GM13976 (cell line): ENCODE data around the gene NCAN.

ENCODE experiments used
- DNase-seq: peaks from one replicate; pipeline ENCODE4 v3.0.0; 2012; ENCODE audit warnings: low spot score
- in situ Hi-C: fragments of 300-500 bp; cut with MboI; formaldehyde crosslinking; loops from one replicate; pipeline ENCODE4 v1.12.0; 2022; ENCODE audit warnings: low sequenced_read_pairs, mixed read lengths, inconsistent platforms; ENCODE audit not compliant: unreplicated experiment
- TF ChIP-seq, protein P1 (sequence below): IDR thresholded peaks from 2 replicates; pipeline ENCODE4 v1.5.1; 2012; ENCODE audit warnings: borderline replicate concordance, mild to moderate bottlenecking; ENCODE audit not compliant: insufficient read depth; ENCODE audit errors: extremely low read depth, missing control alignments, control extremely low read depth

Gene NCAN

GRCh38 chr19:19280561-19280960, 68.8 kb downstream of the NCAN start:
- in situ Hi-C loops = no loop called here
- no peak for DNase-seq
- TF ChIP-seq, protein P1, sequence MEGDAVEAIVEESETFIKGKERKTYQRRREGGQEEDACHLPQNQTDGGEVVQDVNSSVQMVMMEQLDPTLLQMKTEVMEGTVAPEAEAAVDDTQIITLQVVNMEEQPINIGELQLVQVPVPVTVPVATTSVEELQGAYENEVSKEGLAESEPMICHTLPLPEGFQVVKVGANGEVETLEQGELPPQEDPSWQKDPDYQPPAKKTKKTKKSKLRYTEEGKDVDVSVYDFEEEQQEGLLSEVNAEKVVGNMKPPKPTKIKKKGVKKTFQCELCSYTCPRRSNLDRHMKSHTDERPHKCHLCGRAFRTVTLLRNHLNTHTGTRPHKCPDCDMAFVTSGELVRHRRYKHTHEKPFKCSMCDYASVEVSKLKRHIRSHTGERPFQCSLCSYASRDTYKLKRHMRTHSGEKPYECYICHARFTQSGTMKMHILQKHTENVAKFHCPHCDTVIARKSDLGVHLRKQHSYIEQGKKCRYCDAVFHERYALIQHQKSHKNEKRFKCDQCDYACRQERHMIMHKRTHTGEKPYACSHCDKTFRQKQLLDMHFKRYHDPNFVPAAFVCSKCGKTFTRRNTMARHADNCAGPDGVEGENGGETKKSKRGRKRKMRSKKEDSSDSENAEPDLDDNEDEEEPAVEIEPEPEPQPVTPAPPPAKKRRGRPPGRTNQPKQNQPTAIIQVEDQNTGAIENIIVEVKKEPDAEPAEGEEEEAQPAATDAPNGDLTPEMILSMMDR = no peak

DNA sequence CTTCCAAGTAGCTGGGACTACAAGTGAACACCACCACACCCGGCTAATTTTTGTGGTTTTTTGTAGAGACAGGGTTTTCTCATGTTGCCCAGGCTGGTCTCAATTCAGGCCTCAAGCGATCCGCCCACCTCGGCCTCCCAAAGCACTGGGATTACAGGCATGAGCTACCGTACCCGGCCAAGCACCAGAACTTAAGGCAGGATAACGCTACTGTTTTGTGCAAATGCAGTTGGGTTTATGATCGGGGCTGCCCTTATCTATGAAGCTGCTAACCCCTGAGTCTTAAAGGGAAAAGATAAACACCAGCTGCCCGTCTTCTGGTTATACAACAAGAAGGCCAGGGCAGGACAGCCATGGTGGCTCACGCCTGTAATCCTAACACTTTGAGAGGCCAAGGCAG, 73.9 kb downstream of the NCAN start:
- no peak for DNase-seq
- in situ Hi-C loops = no loop called here
- TF ChIP-seq, protein P1 = no peak

- TF ChIP-seq, protein P1 = no peak
- in situ Hi-C loops = no loop called here
- DNase-seq = no peak
Measured at GRCh38 chr19:19292607-19293006, 80.8 kb downstream of the NCAN start.

DNA sequence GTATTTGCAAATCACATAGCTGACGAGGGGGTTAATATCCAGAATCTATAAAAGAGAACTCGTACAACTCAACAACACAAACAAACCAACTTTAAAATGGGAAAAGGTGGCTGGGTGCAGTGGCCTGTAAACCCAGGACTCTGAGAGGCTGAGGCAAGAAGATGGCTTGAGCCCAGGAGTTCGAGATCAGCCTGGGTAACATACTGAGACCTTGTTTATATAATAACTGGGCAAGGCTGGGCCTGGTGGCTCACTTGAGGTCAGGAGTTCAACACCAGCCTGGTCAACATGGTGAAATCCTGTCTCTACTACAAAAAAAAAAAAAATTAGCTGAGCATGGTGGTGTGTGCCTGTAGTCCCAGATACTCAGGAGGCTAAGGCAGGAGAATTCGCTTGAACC, 83.2 kb downstream of the NCAN start:
- TF ChIP-seq, protein P1 = no peak
- in situ Hi-C loops = no loop called here
- DNase-seq = no peak

DNA sequence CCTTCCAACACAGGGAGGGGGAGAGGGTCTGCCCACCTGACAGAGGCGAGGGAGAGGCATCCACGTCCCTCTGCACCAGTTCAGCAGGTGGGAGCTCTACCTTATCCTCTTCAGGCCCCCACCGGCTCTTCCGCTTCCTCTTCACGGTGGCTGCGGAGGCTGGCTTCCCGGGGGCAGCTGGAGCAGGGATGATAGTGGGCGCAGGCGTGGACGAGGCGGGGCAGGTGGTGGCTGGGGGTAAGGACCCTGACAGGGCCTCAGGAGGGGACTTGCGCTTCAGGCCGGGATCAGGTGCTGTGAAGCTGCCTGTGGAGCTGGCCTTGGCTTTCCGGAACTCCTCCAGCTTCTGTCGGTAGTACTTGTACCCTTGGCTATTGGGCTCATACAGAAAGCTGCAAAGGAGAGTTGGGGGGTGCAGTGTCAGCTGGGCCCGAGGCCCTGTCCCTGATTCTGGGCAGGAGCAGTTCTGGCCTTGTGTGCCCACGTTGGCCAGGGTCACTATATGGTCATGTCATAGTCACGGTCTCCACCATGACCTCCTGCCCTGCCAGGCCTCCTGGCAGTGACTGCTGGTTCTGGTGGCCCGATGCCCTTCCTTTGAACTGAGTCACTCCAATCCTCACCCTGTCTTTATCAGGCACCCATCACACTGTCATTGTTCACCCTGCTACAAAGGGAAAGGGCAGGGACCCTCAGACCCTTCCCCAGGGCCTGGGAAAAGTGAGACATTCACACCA, 85.4 kb downstream of the NCAN start:
- in situ Hi-C loops = no loop called here
- TF ChIP-seq, protein P1 = no peak
- no peak for DNase-seq

- TF ChIP-seq, protein P1 = no peak
- in situ Hi-C loops = no loop called here
- DNase-seq = no peak
Measured at GRCh38 chr19:19297759-19298158, 86.0 kb downstream of the NCAN start.
